Endothelial cell of umbilical vein (primary cell): ENCODE data around the gene RNPEPL1.

Experiments
- EZH2 ChIP-seq: IDR thresholded peaks from 2 replicates; pipeline ENCODE4 v1.6.1; 2012; ENCODE audit warnings: borderline replicate concordance, low read depth, mild to moderate bottlenecking, moderate library complexity, low read length, inconsistent platforms; ENCODE audit not compliant: severe bottlenecking
- GATA2 ChIP-seq: IDR thresholded peaks from 2 replicates; pipeline ENCODE4 v1.7.0; 2011; ENCODE audit warnings: low read depth, mild to moderate bottlenecking, moderate library complexity, mixed read lengths, low read length; ENCODE audit not compliant: insufficient read length, insufficient read depth
- JUN ChIP-seq: IDR thresholded peaks from 2 replicates; pipeline ENCODE4 v1.6.1; 2011; ENCODE audit warnings: borderline replicate concordance, low read depth; ENCODE audit not compliant: insufficient read length, insufficient read depth
- POLR2A ChIP-seq: IDR thresholded peaks from 2 replicates; pipeline ENCODE4 v1.6.1; 2012; ENCODE audit warnings: low read depth, mild to moderate bottlenecking, control low read depth, low read length
- TF ChIP-seq, protein P1 (sequence below), 2 donors: IDR thresholded peaks; 1 replicate in 1 of 2; 2 replicates in 1 of 2; pipeline ENCODE4 v1.5.1; 2011; ENCODE audit warnings: low read length in 2 of 2, mild to moderate bottlenecking in 2 of 2, moderate library complexity in 2 of 2, control low read depth in 1 of 2, inconsistent platforms in 1 of 2, low read depth in 1 of 2; ENCODE audit not compliant: insufficient read depth in 1 of 2; ENCODE audit errors: extremely low read depth in 1 of 2

DNA sequence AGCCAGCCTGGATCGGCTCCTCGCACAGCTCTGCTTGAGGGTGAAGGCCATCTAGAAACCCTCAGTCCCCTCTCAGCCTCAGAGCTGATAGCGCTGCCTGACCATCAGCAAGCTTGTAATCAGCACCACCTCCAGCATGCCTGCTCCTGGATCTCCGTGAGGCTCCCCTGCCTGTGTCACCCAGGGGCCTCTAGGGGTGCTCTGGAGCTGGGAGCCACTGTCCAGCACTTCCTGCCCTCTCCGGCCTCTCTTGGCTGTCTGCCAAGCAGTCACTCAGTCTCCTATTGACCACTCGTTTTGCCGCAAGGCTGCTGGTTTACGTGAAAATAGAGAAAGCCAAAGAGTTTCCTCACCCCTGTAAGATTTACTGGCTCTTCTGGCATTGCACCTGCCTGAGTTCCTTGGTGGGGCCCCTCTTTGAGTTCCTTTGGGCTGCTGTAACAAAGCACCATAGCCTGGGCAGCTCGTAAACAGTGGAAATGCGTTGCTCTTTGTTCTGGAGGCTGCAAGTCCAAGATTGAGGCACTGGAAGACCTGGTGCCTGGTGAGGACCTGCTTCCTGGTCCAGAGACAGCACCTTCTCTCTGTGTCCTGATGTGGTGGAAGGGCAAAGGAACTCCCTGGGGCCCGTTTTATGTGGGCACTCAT is 36.1 kb downstream of the RNPEPL1 start:
- TF ChIP-seq EZH2 = no peak
- TF ChIP-seq, protein P1, sequence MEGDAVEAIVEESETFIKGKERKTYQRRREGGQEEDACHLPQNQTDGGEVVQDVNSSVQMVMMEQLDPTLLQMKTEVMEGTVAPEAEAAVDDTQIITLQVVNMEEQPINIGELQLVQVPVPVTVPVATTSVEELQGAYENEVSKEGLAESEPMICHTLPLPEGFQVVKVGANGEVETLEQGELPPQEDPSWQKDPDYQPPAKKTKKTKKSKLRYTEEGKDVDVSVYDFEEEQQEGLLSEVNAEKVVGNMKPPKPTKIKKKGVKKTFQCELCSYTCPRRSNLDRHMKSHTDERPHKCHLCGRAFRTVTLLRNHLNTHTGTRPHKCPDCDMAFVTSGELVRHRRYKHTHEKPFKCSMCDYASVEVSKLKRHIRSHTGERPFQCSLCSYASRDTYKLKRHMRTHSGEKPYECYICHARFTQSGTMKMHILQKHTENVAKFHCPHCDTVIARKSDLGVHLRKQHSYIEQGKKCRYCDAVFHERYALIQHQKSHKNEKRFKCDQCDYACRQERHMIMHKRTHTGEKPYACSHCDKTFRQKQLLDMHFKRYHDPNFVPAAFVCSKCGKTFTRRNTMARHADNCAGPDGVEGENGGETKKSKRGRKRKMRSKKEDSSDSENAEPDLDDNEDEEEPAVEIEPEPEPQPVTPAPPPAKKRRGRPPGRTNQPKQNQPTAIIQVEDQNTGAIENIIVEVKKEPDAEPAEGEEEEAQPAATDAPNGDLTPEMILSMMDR (IDR thresholded peaks at IDR 0.05; ENCODE audit: extremely low read depth in 1 of 2, insufficient read depth in 1 of 2, low read depth in 1 of 2, low read length in 2 of 2) = peak; percentile 74 to 85
- TF ChIP-seq POLR2A = no peak
- no peak for TF ChIP-seq GATA2
- no peak for TF ChIP-seq JUN
